K562 (cell line): ENCODE results near the gene RGL2. TPM values are rescaled to one million over a fixed set of nuclear protein-coding genes. Genes with fewer than 3 reads are reported as not detected.

Source experiments
- ATF1 ChIP-seq, 2 experiments: fragments of 450-650 bp in 1 of 2; IDR thresholded peaks; 2 replicates each; pipeline ENCODE4 v1.6.1; 2016; ENCODE audit warnings: missing compliant biosample characterization in 1 of 2, missing genetic modification characterization in 1 of 2
- BRD4 ChIP-seq: fragments of 200-600 bp; sonication (generic); IDR thresholded peaks from 2 replicates; pipeline ENCODE4 v1.6.1; 2017; ENCODE audit warnings: inconsistent platforms
- CBFA2T2 ChIP-seq: fragments of 450-650 bp; conservative IDR thresholded peaks from 2 replicates; pipeline ENCODE4 v1.6.1; 2017; ENCODE audit warnings: mild to moderate bottlenecking
- DNMT1 ChIP-seq: fragments of 450-650 bp; IDR thresholded peaks from 2 replicates; pipeline ENCODE4 v1.6.1; 2016; ENCODE audit warnings: antibody characterized with exemption, mild to moderate bottlenecking
- EP400 ChIP-seq: fragments of 450-650 bp; IDR thresholded peaks from 2 replicates; pipeline ENCODE4 v1.6.1; 2017; ENCODE audit warnings: antibody characterized with exemption, mild to moderate bottlenecking, moderate library complexity
- EZH2 ChIP-seq: IDR thresholded peaks from 2 replicates; pipeline ENCODE4 v1.6.1; 2012; ENCODE audit warnings: low read depth, mild to moderate bottlenecking, inconsistent platforms, low read length, borderline replicate concordance
- GABPB1 ChIP-seq: sonication (generic); formaldehyde crosslinking; IDR thresholded peaks from 2 replicates; pipeline ENCODE4 v1.8.0; 2022; ENCODE audit warnings: mild to moderate bottlenecking, missing genetic modification reagents
- HMG20B ChIP-seq: fragments of 250-450 bp; sonication (Bioruptor Pico); IDR thresholded peaks from 2 replicates; pipeline ENCODE4 v1.5.0; 2021; ENCODE audit warnings: mild to moderate bottlenecking
- KLF1 ChIP-seq: fragments of 450-650 bp; IDR thresholded peaks from 2 replicates; pipeline ENCODE4 v1.6.1; 2016; ENCODE audit warnings: missing genetic modification characterization, missing compliant biosample characterization
- MCM7 ChIP-seq, 2 experiments: fragments of 450-650 bp; IDR thresholded peaks; 2 replicates each; pipeline ENCODE4 v1.6.1; 2016 to 2018
- MXD1 ChIP-seq: fragments of 250-450 bp; sonication (Bioruptor Pico); IDR thresholded peaks from 2 replicates; pipeline ENCODE4 v1.8.0; 2021; ENCODE audit warnings: borderline replicate concordance, mild to moderate bottlenecking, moderate library complexity; ENCODE audit not compliant: poor library complexity, severe bottlenecking
- PBX2 ChIP-seq, 2 experiments: IDR thresholded peaks in 1 of 2; conservative IDR thresholded peaks in 1 of 2; 2 replicates each; pipeline ENCODE4 v1.6.1; 2016; ENCODE audit warnings: low read depth in 2 of 2, mild to moderate bottlenecking in 1 of 2, missing compliant biosample characterization in 1 of 2, missing genetic modification characterization in 1 of 2, moderate library complexity in 1 of 2
- POU5F1 ChIP-seq: fragments of 150-350 bp; IDR thresholded peaks from 2 replicates; pipeline ENCODE4 v1.6.1; 2014; ENCODE audit warnings: borderline replicate concordance, low read length, low read depth, mild to moderate bottlenecking; ENCODE audit not compliant: partially characterized antibody
- PRPF4 ChIP-seq: fragments of 200-400 bp; formaldehyde crosslinking; IDR thresholded peaks from one replicate; pipeline ENCODE4 v1.6.1; 2017; ENCODE audit warnings: low read length, low read depth, mild to moderate bottlenecking; ENCODE audit not compliant: insufficient read depth, poor library complexity, severe bottlenecking
- SMC3 ChIP-seq: conservative IDR thresholded peaks from 2 replicates; pipeline ENCODE4 v1.6.1; 2011; ENCODE audit warnings: low read depth, low read length, improper control_type of control experiment; ENCODE audit not compliant: insufficient read depth
- SOX6 ChIP-seq: fragments of 450-650 bp; IDR thresholded peaks from 2 replicates; pipeline ENCODE4 v1.6.1; 2014; ENCODE audit warnings: mild to moderate bottlenecking
- ZHX1 ChIP-seq: fragments of 150-350 bp; conservative IDR thresholded peaks from 2 replicates; pipeline ENCODE4 v1.6.1; 2014; ENCODE audit warnings: low read length
- ZKSCAN1 ChIP-seq: fragments of 150-350 bp; IDR thresholded peaks from 2 replicates; pipeline ENCODE4 v1.6.1; 2016; ENCODE audit warnings: low read depth, low read length
- ZNF121 ChIP-seq: sonication (generic); formaldehyde crosslinking; conservative IDR thresholded peaks from 2 replicates; pipeline ENCODE4 v1.8.0; 2022; ENCODE audit warnings: missing genetic modification reagents
- ZNF408 ChIP-seq: fragments of 250-450 bp; sonication (Bioruptor Pico); IDR thresholded peaks from 2 replicates; pipeline ENCODE4 v1.4.0; 2020; ENCODE audit warnings: low read depth, mild to moderate bottlenecking, moderate library complexity
- ZNF444 ChIP-seq: fragments of 250-450 bp; sonication (Bioruptor Pico); IDR thresholded peaks from 2 replicates; pipeline ENCODE4 v1.4.0; 2020; ENCODE audit warnings: mild to moderate bottlenecking, moderate library complexity
- ZNF699 ChIP-seq: fragments of 250-450 bp; sonication (Bioruptor Pico); IDR thresholded peaks from 2 replicates; pipeline ENCODE4 v1.8.0; 2021; ENCODE audit warnings: mild to moderate bottlenecking, moderate library complexity; ENCODE audit not compliant: insufficient replicate concordance
- ZNF778 ChIP-seq: fragments of 450-650 bp; formaldehyde crosslinking; IDR thresholded peaks from 2 replicates; pipeline ENCODE4 v1.4.0; 2020; ENCODE audit warnings: mild to moderate bottlenecking, moderate library complexity
- polyA plus RNA-seq, 8 experiments: library from polyadenylated mRNA; depleted of rRNA in 4 of 8; stranded (reverse) in 5 of 8; unstranded in 3 of 8; fragments of >200 nt; fragmentation: Nextera tagmentation in 2 of 8; fragmentation: Illumina TruSeq in 1 of 8; extraction: Ambion mirVana in 2 of 8; extraction: Trizol in 1 of 8; gene quantifications; 2 replicates each; pipeline versions ENCODE4 v1.2.1 to v1.2.3, GENCODE V29; 2011 to 2014; ENCODE audit warnings: inconsistent platforms in 1 of 8, missing spikeins in 1 of 8
- total RNA-seq, 7 experiments: library from RNA; depleted of rRNA in 6 of 7; stranded (reverse); fragments of >200 nt in 6 of 7; fragmentation: Illumina TruSeq in 2 of 7; extraction: Trizol in 2 of 7; gene quantifications; 2 replicates each; pipeline versions ENCODE4 v1.2.1 to v1.2.3, GENCODE V29; 2011 to 2021; ENCODE audit warnings: low replicate concordance in 1 of 7

Gene RGL2
- total and polyA plus RNA-seq, 9 of the 15 experiments (the other 6 are each of a cell fraction or from before 2014, with no cell fraction given): 1.8 to 57.1 (median 19.5) TPM

GRCh38 chr6:33320315-33321181 is 21.8 kb upstream of the RGL2 start (continued):
- TF ChIP-seq ATF1 (CRISPR knock-in tag; IDR thresholded peaks at IDR 0.05): no peak
- peak; percentile 68 for TF ChIP-seq ATF1 (tag; IDR thresholded peaks at IDR 0.05)
- no peak for TF ChIP-seq MXD1 (CRISPR knock-in tag)
- 0 out of 2 replicates have a peak, but pooled peaks have one; percentile 31 for TF ChIP-seq BRD4
- TF ChIP-seq SMC3: no peak
- no peak for TF ChIP-seq ZHX1
- TF ChIP-seq ZNF699 (CRISPR knock-in tag): no peak
- TF ChIP-seq DNMT1: no peak
- TF ChIP-seq GABPB1 (CRISPR knock-in tag): no peak
- TF ChIP-seq ZKSCAN1: no peak
- no peak for TF ChIP-seq ZNF121 (CRISPR knock-in tag)
- TF ChIP-seq KLF1 (tag): no peak
- no peak for TF ChIP-seq POU5F1
- TF ChIP-seq SOX6: 0 out of 2 replicates have a peak, but pooled peaks have one; percentile 17
- peak; percentile 71 for TF ChIP-seq EP400
- no peak for TF ChIP-seq HMG20B (CRISPR knock-in tag)
- no peak for TF ChIP-seq EZH2
- TF ChIP-seq PRPF4: no peak
- no peak for TF ChIP-seq ZNF444
- no peak for TF ChIP-seq MCM7 (IDR thresholded peaks at IDR 0.05)
- TF ChIP-seq CBFA2T2: no peak
- TF ChIP-seq PBX2 (CRISPR knock-in tag; IDR thresholded peaks at IDR 0.05; ENCODE audit: low read depth): no peak
- TF ChIP-seq PBX2 (tag; conservative IDR thresholded peaks at IDR 0.05; ENCODE audit: low read depth): no peak
- TF ChIP-seq ZNF778 (CRISPR knock-in tag): no peak
- no peak for TF ChIP-seq ZNF408 (CRISPR knock-in tag)
